ENCODE data around the gene CLEC18C.
"Not testable (repeated sequence)": the region's sequence is repeated elsewhere in the genome, so short reads cannot be mapped to it uniquely, and the experiment has no call there.

CLEC18C gene

GRCh38 chr16:70196683-70197300, 23.2 kb downstream of the CLEC18C start:
- not testable (repeated sequence) for H2AK5ac ChIP-seq (ENCODE audit: low read length); DNase-seq; H3K79me1 ChIP-seq (ENCODE audit: low read length); H3K4me1 ChIP-seq (ENCODE audit: control insufficient read depth in 1 of 2, insufficient read depth in 2 of 2, low read length in 2 of 2); H3K4ac ChIP-seq (ENCODE audit: low read depth, low read length); H2BK5ac ChIP-seq (ENCODE audit: low read depth, low read length, poor library complexity); H3K27me3 ChIP-seq (ENCODE audit: insufficient read depth, low read length); H4K8ac ChIP-seq (ENCODE audit: low read depth, low read length); H4K12ac ChIP-seq (ENCODE audit: low read depth, low read length); H3K4me2 ChIP-seq (ENCODE audit: low read length); H3K9me3 ChIP-seq (ENCODE audit: insufficient read depth, low read depth, low read length); H3K79me2 ChIP-seq (ENCODE audit: control insufficient read depth, insufficient read depth, low read length, poor library complexity); H3K14ac ChIP-seq (ENCODE audit: low read length); H3K36me3 ChIP-seq (ENCODE audit: control insufficient read depth in 1 of 2, insufficient read depth in 2 of 2, low read length in 2 of 2); H3K27ac ChIP-seq (ENCODE audit: low read depth, low read length); H2BK12ac ChIP-seq (ENCODE audit: low read length); H3K23ac ChIP-seq (ENCODE audit: low read length); H3K9ac ChIP-seq (ENCODE audit: low read length); H4K91ac ChIP-seq (ENCODE audit: low read depth, low read length); H2BK120ac ChIP-seq (ENCODE audit: insufficient read depth, low read length, poor library complexity); H3K4me3 ChIP-seq (ENCODE audit: low read depth, low read length); H3K18ac ChIP-seq (ENCODE audit: low read length); H2AFZ ChIP-seq (ENCODE audit: insufficient read depth, low read length, poor library complexity)
- WGBS (ENCODE audit: extremely low coverage, insufficient coverage, insufficient read length): no CpG with 5 or more reads among the region's 12 CpGs

GRCh38 chr16:70197611-70198010, 24.0 kb downstream of the CLEC18C start:
- no CpG with 5 or more reads among the region's 7 CpGs for WGBS (ENCODE audit: extremely low coverage, insufficient coverage, insufficient read length)
- H3K27ac ChIP-seq (ENCODE audit: low read depth, low read length); H2AFZ ChIP-seq (ENCODE audit: insufficient read depth, low read length, poor library complexity); H3K36me3 ChIP-seq (ENCODE audit: control insufficient read depth in 1 of 2, insufficient read depth in 2 of 2, low read length in 2 of 2); H3K4ac ChIP-seq (ENCODE audit: low read depth, low read length); H3K4me3 ChIP-seq (ENCODE audit: low read depth, low read length); H4K91ac ChIP-seq (ENCODE audit: low read depth, low read length); H3K14ac ChIP-seq (ENCODE audit: low read length); H3K4me2 ChIP-seq (ENCODE audit: low read length); H3K23ac ChIP-seq (ENCODE audit: low read length); H3K18ac ChIP-seq (ENCODE audit: low read length); H3K4me1 ChIP-seq (ENCODE audit: control insufficient read depth in 1 of 2, insufficient read depth in 2 of 2, low read length in 2 of 2); H3K9me3 ChIP-seq (ENCODE audit: insufficient read depth, low read depth, low read length); H2BK12ac ChIP-seq (ENCODE audit: low read length); H4K8ac ChIP-seq (ENCODE audit: low read depth, low read length); H3K27me3 ChIP-seq (ENCODE audit: insufficient read depth, low read length); H2BK120ac ChIP-seq (ENCODE audit: insufficient read depth, low read length, poor library complexity); DNase-seq; H3K9ac ChIP-seq (ENCODE audit: low read length); H2AK5ac ChIP-seq (ENCODE audit: low read length); H3K79me1 ChIP-seq (ENCODE audit: low read length); H4K12ac ChIP-seq (ENCODE audit: low read depth, low read length); H2BK5ac ChIP-seq (ENCODE audit: low read depth, low read length, poor library complexity); H3K79me2 ChIP-seq (ENCODE audit: control insufficient read depth, insufficient read depth, low read length, poor library complexity): not testable (repeated sequence)

GRCh38 chr16:70198230-70198629, 24.6 kb downstream of the CLEC18C start:
- not testable (repeated sequence) for H3K14ac ChIP-seq (ENCODE audit: low read length); H4K91ac ChIP-seq (ENCODE audit: low read depth, low read length); H3K4me2 ChIP-seq (ENCODE audit: low read length); H2AFZ ChIP-seq (ENCODE audit: insufficient read depth, low read length, poor library complexity); H3K9me3 ChIP-seq (ENCODE audit: insufficient read depth, low read depth, low read length); DNase-seq; H2BK120ac ChIP-seq (ENCODE audit: insufficient read depth, low read length, poor library complexity); H3K79me1 ChIP-seq (ENCODE audit: low read length); H3K4me3 ChIP-seq (ENCODE audit: low read depth, low read length); H3K27ac ChIP-seq (ENCODE audit: low read depth, low read length); H3K9ac ChIP-seq (ENCODE audit: low read length); H3K27me3 ChIP-seq (ENCODE audit: insufficient read depth, low read length); H2AK5ac ChIP-seq (ENCODE audit: low read length); H3K4me1 ChIP-seq (ENCODE audit: control insufficient read depth in 1 of 2, insufficient read depth in 2 of 2, low read length in 2 of 2); H3K79me2 ChIP-seq (ENCODE audit: control insufficient read depth, insufficient read depth, low read length, poor library complexity); H3K36me3 ChIP-seq (ENCODE audit: control insufficient read depth in 1 of 2, insufficient read depth in 2 of 2, low read length in 2 of 2); H2BK12ac ChIP-seq (ENCODE audit: low read length); H3K4ac ChIP-seq (ENCODE audit: low read depth, low read length); H4K12ac ChIP-seq (ENCODE audit: low read depth, low read length); H3K23ac ChIP-seq (ENCODE audit: low read length); H3K18ac ChIP-seq (ENCODE audit: low read length); H2BK5ac ChIP-seq (ENCODE audit: low read depth, low read length, poor library complexity); H4K8ac ChIP-seq (ENCODE audit: low read depth, low read length)
- no CpG with 5 or more reads among the region's 9 CpGs for WGBS (ENCODE audit: extremely low coverage, insufficient coverage, insufficient read length)

- H3K79me1 ChIP-seq (ENCODE audit: low read length); H3K79me2 ChIP-seq (ENCODE audit: control insufficient read depth, insufficient read depth, low read length, poor library complexity); H2AFZ ChIP-seq (ENCODE audit: insufficient read depth, low read length, poor library complexity); H3K4me2 ChIP-seq (ENCODE audit: low read length); H4K8ac ChIP-seq (ENCODE audit: low read depth, low read length); H3K23ac ChIP-seq (ENCODE audit: low read length); DNase-seq; H2AK5ac ChIP-seq (ENCODE audit: low read length); H3K27ac ChIP-seq (ENCODE audit: low read depth, low read length); H4K91ac ChIP-seq (ENCODE audit: low read depth, low read length); H3K4me3 ChIP-seq (ENCODE audit: low read depth, low read length); H2BK12ac ChIP-seq (ENCODE audit: low read length); H2BK120ac ChIP-seq (ENCODE audit: insufficient read depth, low read length, poor library complexity); H3K4ac ChIP-seq (ENCODE audit: low read depth, low read length); H3K36me3 ChIP-seq (ENCODE audit: control insufficient read depth in 1 of 2, insufficient read depth in 2 of 2, low read length in 2 of 2); H3K4me1 ChIP-seq (ENCODE audit: control insufficient read depth in 1 of 2, insufficient read depth in 2 of 2, low read length in 2 of 2); H3K14ac ChIP-seq (ENCODE audit: low read length); H3K9me3 ChIP-seq (ENCODE audit: insufficient read depth, low read depth, low read length); H3K18ac ChIP-seq (ENCODE audit: low read length); H2BK5ac ChIP-seq (ENCODE audit: low read depth, low read length, poor library complexity); H4K12ac ChIP-seq (ENCODE audit: low read depth, low read length); H3K27me3 ChIP-seq (ENCODE audit: insufficient read depth, low read length); H3K9ac ChIP-seq (ENCODE audit: low read length): not testable (repeated sequence)
- no CpG with 5 or more reads among the region's 3 CpGs for WGBS (ENCODE audit: extremely low coverage, insufficient coverage, insufficient read length)
Observed at GRCh38 chr16:70198666-70199065, 25.1 kb downstream of the CLEC18C start.
